ENCODE results near the gene NFIB.

GRCh38 chr9:14186096-14186495 lies 127.8 kb downstream of the NFIB start:
- no peak for TF ChIP-seq CTCF (IDR thresholded peaks at IDR 0.05)
- no peak for TF ChIP-seq ZFX (IDR thresholded peaks at IDR 0.05; ENCODE audit: borderline replicate concordance)

Data from 22Rv1 (cell line).